Right lobe of liver (tissue), 4 donors: ENCODE results near the gene ITPR1.

Experiments
- CTCF ChIP-seq, 4 donors: fragments of 200-600 bp in 3 of 4; fragments of 450-650 bp in 1 of 4; IDR thresholded peaks; one replicate each; pipeline versions ENCODE4 v1.5.1 to v1.8.0; 2016 to 2022; ENCODE audit warnings: antibody characterized with exemption in 4 of 4, mild to moderate bottlenecking in 2 of 4
- POLR2A ChIP-seq: fragments of 450-650 bp; IDR thresholded peaks from one replicate; pipeline ENCODE4 v1.6.1; 2017; ENCODE audit warnings: antibody characterized with exemption, mild to moderate bottlenecking
- donor health status: DM: no; HTN: no; CAD: no.
- donor health status: DM: no; HTN: no; CAD: no.
- donor health status: DM: no; HTN: yes; CAD: no.

GRCh38 chr3:4711680-4711992 is 218.5 kb downstream of the ITPR1 start:
- no peak for TF ChIP-seq CTCF (IDR thresholded peaks at IDR 0.05)
- no peak for TF ChIP-seq POLR2A
